ENCODE results near the gene TNNI2. TPM values are rescaled to one million over a fixed set of nuclear protein-coding genes. Genes with fewer than 3 reads are reported as not detected.

TNNI2 gene
- total RNA-seq, 1 experiment from 2014 or later = not detected

GRCh38 chr11:1851468-1852180, 12.8 kb downstream of the TNNI2 start:
- Histone ChIP-seq H3K79me1 (ENCODE audit: insufficient read depth, low read depth, low read length, poor library complexity, severe bottlenecking) (no peaks in the 10 kb centered on the region), H2AK5ac (ENCODE audit: insufficient read length, low read length) (no peak overlapping the region), H4K20me1 (ENCODE audit: control insufficient read depth, insufficient read depth, insufficient read length) (no peaks in the 10 kb centered on the region), H3K23me2 (ENCODE audit: insufficient read length, low read depth, low read length, poor library complexity, severe bottlenecking) (no peaks in the 10 kb centered on the region), H3K23ac (ENCODE audit: insufficient read length, low read depth, low read length) (no peak overlapping the region), H2BK5ac (ENCODE audit: insufficient read length, low read length) (no peak overlapping the region), H3K27ac (ENCODE audit: insufficient read length, low read depth, low read length) (no peak overlapping the region), H3K9ac (ENCODE audit: extremely low read depth, insufficient read length, low read length) (no peak overlapping the region), H3K4me2 (ENCODE audit: insufficient read depth, insufficient read length, low read length) (no peak overlapping the region), H4K91ac (ENCODE audit: insufficient read length, low read depth, low read length) (no peak overlapping the region), H2BK120ac (ENCODE audit: low read depth, low read length, poor library complexity, severe bottlenecking) (no peak overlapping the region), H2BK20ac (ENCODE audit: low read depth, low read length, poor library complexity, severe bottlenecking) (no peak overlapping the region), H2BK12ac (ENCODE audit: insufficient read length, low read depth, low read length) (no peak overlapping the region), H3T11ph (ENCODE audit: low read length) (no peak overlapping the region), H2BK15ac (ENCODE audit: low read depth, low read length) (no peak overlapping the region), H3K4me1 (ENCODE audit: insufficient read depth, low read length) (no peaks in the 10 kb centered on the region), H4K5ac (ENCODE audit: insufficient read length, low read depth, low read length) (no peak overlapping the region), H3K27me3 (ENCODE audit: insufficient read depth, low read length) (no peaks in the 10 kb centered on the region), H3K79me2 (ENCODE audit: insufficient read depth, low read length) (no peaks in the 10 kb centered on the region), H3K18ac (ENCODE audit: insufficient read length, low read depth, low read length) (no peak overlapping the region), H3K56ac (ENCODE audit: insufficient read length, low read depth, low read length) (no peak overlapping the region), H3K14ac (ENCODE audit: insufficient read depth, low read length) (no peak overlapping the region; the same call in 1 of the 2 replicates), H3K9me3 (ENCODE audit: control insufficient read depth, low read depth, low read length) (no peaks in the 10 kb centered on the region), H2AFZ (ENCODE audit: low read length) (no peak overlapping the region), H4K8ac (replicated peaks; ENCODE audit: insufficient read length, low read depth, low read length) (no peak overlapping the region), H3K4ac (ENCODE audit: low read depth, low read length) (no peak overlapping the region)
- WGBS (ENCODE audit: extremely low coverage, insufficient read length, low lambda C conversion rate) = no CpG with 5 or more reads among the region's 21 CpGs
- Mint-ChIP-seq H3K4me3 (no peak overlapping the region), H3K4me1 (peaks cover 2 to 3% of the 10 kb centered on the region in 2 experiments; a peak in 2 of 4 replicates), H3K27ac (no peak overlapping the region; a peak in 1 of 7 replicates), H3K36me3 (ENCODE audit: insufficient read depth in 1 of 3, low read depth in 3 of 3) (no peaks in the 10 kb centered on the region), H3K27me3 (ENCODE audit: low read depth) (peaks cover 16% of the 10 kb centered on the region), H3K9me3 (no peaks in the 10 kb centered on the region)
- TF ChIP-seq CTCF (conservative IDR thresholded peaks at IDR 0.05) = no peak
- DNase-seq = no peak

Measured in H9 (cell line).